Endothelial cell of umbilical vein (primary cell): ENCODE data around the gene USP7.

ENCODE experiments used
- CTCF ChIP-seq, 2 donors: IDR thresholded peaks; 1 replicate in 1 of 2; 2 replicates in 1 of 2; pipeline ENCODE4 v1.5.1; 2011; ENCODE audit warnings: low read length in 2 of 2, mild to moderate bottlenecking in 2 of 2, moderate library complexity in 2 of 2, control low read depth in 1 of 2, inconsistent platforms in 1 of 2, low read depth in 1 of 2; ENCODE audit not compliant: insufficient read depth in 1 of 2; ENCODE audit errors: extremely low read depth in 1 of 2
- EZH2 ChIP-seq: IDR thresholded peaks from 2 replicates; pipeline ENCODE4 v1.6.1; 2012; ENCODE audit warnings: borderline replicate concordance, low read depth, mild to moderate bottlenecking, moderate library complexity, low read length, inconsistent platforms; ENCODE audit not compliant: severe bottlenecking
- FOS ChIP-seq: IDR thresholded peaks from 2 replicates; pipeline ENCODE4 v1.6.1; 2011; ENCODE audit warnings: mild to moderate bottlenecking, low read length, moderate library complexity, borderline replicate concordance; ENCODE audit not compliant: insufficient read depth
- GATA2 ChIP-seq: IDR thresholded peaks from 2 replicates; pipeline ENCODE4 v1.7.0; 2011; ENCODE audit warnings: low read depth, mild to moderate bottlenecking, moderate library complexity, mixed read lengths, low read length; ENCODE audit not compliant: insufficient read length, insufficient read depth
- JUN ChIP-seq: IDR thresholded peaks from 2 replicates; pipeline ENCODE4 v1.6.1; 2011; ENCODE audit warnings: borderline replicate concordance, low read depth; ENCODE audit not compliant: insufficient read length, insufficient read depth
- MYC ChIP-seq: IDR thresholded peaks from one replicate; pipeline ENCODE4 v1.6.1; 2011; ENCODE audit warnings: mild to moderate bottlenecking, low read depth, low read length
- POLR2A ChIP-seq: IDR thresholded peaks from 2 replicates; pipeline ENCODE4 v1.6.1; 2012; ENCODE audit warnings: low read depth, mild to moderate bottlenecking, control low read depth, low read length
- POLR2AphosphoS5 ChIP-seq: IDR thresholded peaks from 2 replicates; pipeline ENCODE4 v1.6.1; 2012; ENCODE audit warnings: low read depth, mild to moderate bottlenecking, control low read depth, low read length, moderate library complexity; ENCODE audit not compliant: insufficient read depth
- TF ChIP-seq, protein P1 (sequence below): IDR thresholded peaks from 2 replicates; pipeline ENCODE4 v1.6.1; 2011; ENCODE audit not compliant: insufficient read depth, insufficient read length

- TF ChIP-seq, protein P1, sequence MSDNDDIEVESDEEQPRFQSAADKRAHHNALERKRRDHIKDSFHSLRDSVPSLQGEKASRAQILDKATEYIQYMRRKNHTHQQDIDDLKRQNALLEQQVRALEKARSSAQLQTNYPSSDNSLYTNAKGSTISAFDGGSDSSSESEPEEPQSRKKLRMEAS = no peak
- TF ChIP-seq CTCF (IDR thresholded peaks at IDR 0.05; ENCODE audit: extremely low read depth in 1 of 2, insufficient read depth in 1 of 2, low read depth in 1 of 2, low read length in 2 of 2) (no peak), EZH2 (no peak), MYC (no peak), POLR2A (no peak), FOS (no peak), POLR2AphosphoS5 (no peak), JUN (no peak), GATA2 (no peak)
Measured at GRCh38 chr16:8867932-8868415, 95.7 kb downstream of the USP7 start.
